Mucosa of stomach (tissue), 1 donor: ENCODE results near the gene ARHGEF17.

Experiments used
- H3K27me3 ChIP-seq: one replicate; pipeline ENCODE4 v1.7.0; 2013; ENCODE audit warnings: mild to moderate bottlenecking, low read length; ENCODE audit not compliant: control insufficient read depth, insufficient read depth
- H3K36me3 ChIP-seq: one replicate; pipeline ENCODE4 v1.7.0; 2013; ENCODE audit warnings: low read length; ENCODE audit not compliant: control insufficient read depth, insufficient read depth
- H3K4me1 ChIP-seq: one replicate; pipeline ENCODE4 v1.7.0; 2013; ENCODE audit warnings: mild to moderate bottlenecking, low read length; ENCODE audit not compliant: control insufficient read depth, insufficient read depth
- H3K4me3 ChIP-seq: one replicate; pipeline ENCODE4 v1.7.0; 2013; ENCODE audit warnings: low read length
- H3K9ac ChIP-seq: one replicate; pipeline ENCODE4 v1.7.0; 2013; ENCODE audit warnings: mild to moderate bottlenecking, low read length, moderate library complexity
- H3K9me3 ChIP-seq: one replicate; pipeline ENCODE4 v1.7.0; 2013; ENCODE audit warnings: mild to moderate bottlenecking, low read length, moderate library complexity; ENCODE audit not compliant: control insufficient read depth
- donor health status: Pancreatic carcinoma.

The ARHGEF17 gene

DNA sequence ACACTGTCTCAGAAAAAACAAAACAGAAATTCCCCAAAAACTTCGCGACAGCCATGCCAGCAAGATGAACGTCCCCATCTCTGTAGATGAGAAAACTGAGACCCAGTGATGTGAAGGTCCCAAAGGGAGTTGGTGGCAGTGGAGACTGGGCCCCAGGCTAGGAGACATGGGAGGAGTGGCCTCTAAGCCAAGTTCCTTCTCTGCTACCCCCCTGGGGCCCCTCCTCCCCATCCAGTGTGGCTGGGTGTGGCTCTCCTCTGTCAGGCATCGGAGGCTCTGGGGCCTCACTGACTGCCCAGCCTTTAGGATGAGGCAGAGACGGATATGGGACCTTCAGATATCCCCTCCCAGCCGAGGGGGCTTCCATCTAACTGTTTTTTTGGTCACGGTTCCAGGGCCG lies 77.9 kb downstream of the ARHGEF17 start:
- Histone ChIP-seq H3K4me1 (peaks cover 35% of the 10 kb centered on the region), H3K4me3 (no peak overlapping the region), H3K36me3 (no peaks in the 10 kb centered on the region), H3K9ac (peak overlapping the region; percentile 28), H3K9me3 (no peaks in the 10 kb centered on the region), H3K27me3 (no peaks in the 10 kb centered on the region)

DNA sequence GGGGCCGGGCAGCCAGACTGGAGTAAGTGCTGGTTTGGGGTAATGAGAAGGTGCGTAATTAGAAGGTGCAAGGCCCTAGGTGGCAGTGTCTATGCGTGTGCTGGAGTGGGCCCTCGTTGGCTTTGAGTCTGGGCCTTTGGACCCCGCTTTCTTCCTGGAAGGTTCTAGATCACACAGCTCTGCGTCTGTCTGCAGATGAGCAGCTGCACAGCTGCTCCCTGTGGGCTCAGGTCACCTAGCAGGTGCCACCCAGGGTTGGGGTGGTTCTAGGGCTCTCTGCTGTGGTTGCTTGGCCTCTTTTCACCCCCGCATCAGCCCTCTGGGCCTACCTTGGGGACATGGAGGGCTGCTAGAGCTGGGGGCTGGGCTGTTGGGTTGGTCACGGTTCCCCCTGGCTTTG lies 78.5 kb downstream of the ARHGEF17 start:
- Histone ChIP-seq H3K9me3 (no peaks in the 10 kb centered on the region), H3K4me1 (peaks cover 35% of the 10 kb centered on the region), H3K9ac (peak overlapping the region; percentile 28), H3K4me3 (no peak overlapping the region), H3K27me3 (no peaks in the 10 kb centered on the region), H3K36me3 (no peaks in the 10 kb centered on the region)

DNA sequence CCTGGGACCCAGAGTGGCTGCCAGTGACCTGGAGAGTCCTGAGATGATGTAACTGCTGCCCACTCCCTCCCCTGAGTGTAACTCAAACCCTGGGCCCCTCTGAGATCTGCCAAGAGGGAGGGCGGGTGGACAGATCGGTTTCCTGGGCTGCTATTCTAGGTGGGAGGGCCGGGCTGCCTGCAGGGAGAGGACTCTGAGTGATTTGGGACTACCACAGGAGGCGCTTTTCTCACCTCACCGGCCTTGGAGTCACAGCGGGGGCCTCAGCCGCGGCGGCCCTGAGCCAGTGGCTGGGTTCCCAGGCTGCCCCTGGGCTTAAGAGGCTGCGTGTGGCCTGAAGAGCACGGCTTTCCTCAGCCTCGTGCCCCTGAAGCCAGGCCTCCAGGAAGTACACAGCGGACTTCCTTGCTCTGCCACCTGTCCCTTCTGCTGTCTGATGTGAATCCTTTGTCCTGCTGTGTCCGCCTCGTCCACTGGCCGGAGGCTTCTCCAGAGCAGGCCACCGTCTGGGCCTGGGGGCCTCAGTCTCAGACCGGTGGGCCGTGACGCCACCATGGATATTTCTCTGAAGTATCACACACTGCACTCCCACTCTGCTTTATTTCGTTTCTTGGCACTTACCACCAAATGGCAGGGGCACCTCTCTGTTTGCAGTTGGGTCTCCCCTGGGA lies 79.7 kb downstream of the ARHGEF17 start:
- Histone ChIP-seq H3K9me3 (no peaks in the 10 kb centered on the region), H3K9ac (no peak overlapping the region), H3K4me3 (no peak overlapping the region), H3K4me1 (peaks cover 35% of the 10 kb centered on the region), H3K36me3 (no peaks in the 10 kb centered on the region), H3K27me3 (no peaks in the 10 kb centered on the region)

DNA sequence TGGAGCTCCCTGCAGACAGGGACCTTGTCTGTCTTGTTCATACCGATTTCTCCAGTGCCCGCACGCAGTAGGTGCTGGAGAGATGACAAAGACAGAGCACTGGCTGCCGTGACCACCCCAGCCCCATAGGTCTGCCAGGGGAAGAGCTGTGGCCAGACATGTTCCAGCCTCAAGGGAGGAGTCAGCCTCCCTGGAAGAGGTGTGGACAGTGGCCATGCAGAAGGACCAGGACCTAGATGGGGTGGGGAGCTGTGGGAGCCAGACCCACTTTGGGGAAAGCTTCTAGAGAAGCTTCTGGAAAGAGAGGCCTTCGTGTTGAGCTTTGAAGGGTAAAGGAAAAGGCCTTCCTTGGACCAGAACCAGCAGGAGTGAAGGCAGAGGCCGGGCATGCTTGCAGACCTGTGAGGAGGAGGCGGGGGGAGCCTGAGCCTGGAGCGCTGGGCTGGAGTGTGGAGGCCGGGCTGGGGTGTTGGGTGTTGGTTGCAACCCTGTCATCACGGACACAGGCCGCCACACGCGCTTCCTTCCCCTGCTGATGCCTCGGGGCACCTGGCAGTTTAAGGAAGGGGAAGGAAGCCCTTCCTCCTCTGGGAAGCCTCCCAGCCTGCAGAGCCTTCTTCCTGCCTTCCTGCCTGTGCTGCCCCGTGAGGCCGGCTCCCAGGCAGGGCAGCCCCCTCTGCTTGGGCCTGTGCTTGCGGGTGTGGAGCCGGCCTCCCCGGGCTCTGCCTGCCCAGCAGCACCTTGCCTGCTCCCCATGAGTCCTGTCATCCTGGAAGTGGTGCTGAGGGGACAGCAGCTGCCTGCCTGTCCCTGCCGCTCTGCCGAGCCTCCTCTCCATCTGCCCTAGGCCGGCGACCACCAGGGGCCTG lies 80.4 kb downstream of the ARHGEF17 start:
- H3K9me3 ChIP-seq, result no peaks in the 10 kb centered on the region
- H3K36me3 ChIP-seq, result no peaks in the 10 kb centered on the region
- peaks cover 27% of the 10 kb centered on the region for H3K4me1 ChIP-seq
- no peak overlapping the region for H3K4me3 ChIP-seq
- no peak overlapping the region for H3K9ac ChIP-seq
- H3K27me3 ChIP-seq, result no peaks in the 10 kb centered on the region

DNA sequence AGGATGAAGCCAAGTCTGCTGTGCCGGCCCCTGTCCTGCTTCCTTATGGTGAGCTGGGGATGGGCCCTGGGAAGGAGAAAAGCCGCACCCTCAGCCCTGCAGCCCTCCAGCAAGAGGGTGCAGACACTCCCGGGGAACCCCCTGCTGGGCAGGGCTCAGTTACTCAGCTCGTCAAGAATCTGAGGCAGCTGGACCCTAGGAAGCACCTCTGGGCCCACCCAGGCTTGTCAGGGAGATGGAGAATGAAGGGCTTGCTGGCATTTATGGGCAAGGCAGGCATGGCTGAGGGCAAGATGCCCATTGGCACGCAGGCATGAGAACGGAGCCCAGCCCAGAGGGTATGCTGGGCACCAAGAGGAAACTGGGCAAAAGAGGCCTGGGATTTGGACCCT lies 81.1 kb downstream of the ARHGEF17 start:
- Histone ChIP-seq H3K9ac (no peak overlapping the region), H3K27me3 (no peaks in the 10 kb centered on the region), H3K4me3 (no peak overlapping the region), H3K9me3 (no peaks in the 10 kb centered on the region), H3K4me1 (peaks cover 21% of the 10 kb centered on the region), H3K36me3 (no peaks in the 10 kb centered on the region)

DNA sequence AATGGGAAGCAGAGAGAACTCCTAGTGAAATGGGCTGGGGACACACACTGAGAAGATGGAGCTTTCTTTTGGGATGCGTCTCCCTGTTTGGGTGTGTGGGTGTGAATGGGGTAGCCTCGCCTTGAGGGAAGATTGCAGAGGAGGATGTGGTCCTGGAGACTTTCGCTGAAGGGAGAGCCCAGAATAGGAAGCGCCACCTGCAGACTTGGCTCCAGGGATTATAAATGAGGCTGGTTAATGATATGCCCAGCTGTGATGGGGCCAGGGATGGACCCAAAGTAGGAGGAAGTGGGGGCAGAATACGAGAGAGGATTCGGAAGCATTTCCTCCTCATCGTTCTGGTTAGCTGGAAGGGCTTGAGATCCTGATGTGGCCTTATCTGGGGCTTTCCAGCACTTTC lies 81.8 kb downstream of the ARHGEF17 start:
- Histone ChIP-seq H3K36me3 (no peaks in the 10 kb centered on the region), H3K27me3 (no peaks in the 10 kb centered on the region), H3K4me1 (peaks cover 15% of the 10 kb centered on the region), H3K9ac (no peak overlapping the region), H3K4me3 (no peak overlapping the region), H3K9me3 (no peaks in the 10 kb centered on the region)

DNA sequence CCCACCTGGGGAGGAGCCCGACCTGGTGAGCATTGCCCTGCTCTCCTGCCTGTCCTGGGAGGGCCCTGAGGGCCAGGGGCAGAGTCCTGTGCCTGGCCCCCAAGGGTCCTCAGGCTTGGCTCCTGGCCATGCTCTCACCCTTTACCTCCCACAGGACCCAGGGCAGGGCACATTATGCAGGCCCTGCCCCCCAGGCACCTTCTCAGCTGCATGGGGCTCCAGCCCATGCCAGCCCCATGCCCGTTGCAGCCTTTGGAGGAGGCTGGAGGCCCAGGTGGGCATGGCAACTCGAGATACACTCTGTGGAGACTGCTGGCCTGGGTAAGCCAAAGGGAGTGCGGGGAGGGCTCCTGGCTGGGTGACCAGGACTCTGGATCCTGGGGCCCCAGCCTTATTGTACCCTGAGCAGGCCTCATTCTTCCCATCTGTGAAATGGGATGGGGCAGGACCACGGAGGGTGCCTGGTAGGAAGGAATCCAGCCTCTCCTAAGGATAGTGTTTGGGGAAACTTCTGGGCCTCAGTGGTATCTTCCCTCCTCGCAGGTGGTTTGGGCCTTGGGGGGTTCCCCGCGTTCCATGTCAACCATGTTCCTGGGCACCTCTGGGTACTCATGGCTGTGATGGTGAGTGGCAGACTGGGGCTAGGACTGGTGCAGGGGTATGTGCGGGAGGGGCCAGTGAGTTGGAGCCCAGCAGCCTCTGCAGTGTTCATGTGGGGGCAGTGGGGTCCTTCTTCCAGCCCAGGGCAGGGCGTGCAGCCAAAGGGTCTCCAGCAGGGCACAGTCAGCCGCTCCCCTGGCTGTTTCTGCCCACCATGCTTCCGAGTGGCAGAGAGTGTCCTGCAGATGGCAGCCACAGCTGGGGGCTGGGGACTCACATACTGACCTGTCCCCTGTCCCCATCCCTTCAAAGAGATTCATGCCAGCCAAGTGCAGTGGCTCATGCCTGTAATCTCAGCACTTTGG lies 82.8 kb downstream of the ARHGEF17 start:
- Histone ChIP-seq H3K27me3 (no peaks in the 10 kb centered on the region), H3K9ac (no peak overlapping the region), H3K9me3 (no peaks in the 10 kb centered on the region), H3K36me3 (no peaks in the 10 kb centered on the region), H3K4me1 (peaks cover 7% of the 10 kb centered on the region), H3K4me3 (no peak overlapping the region)

DNA sequence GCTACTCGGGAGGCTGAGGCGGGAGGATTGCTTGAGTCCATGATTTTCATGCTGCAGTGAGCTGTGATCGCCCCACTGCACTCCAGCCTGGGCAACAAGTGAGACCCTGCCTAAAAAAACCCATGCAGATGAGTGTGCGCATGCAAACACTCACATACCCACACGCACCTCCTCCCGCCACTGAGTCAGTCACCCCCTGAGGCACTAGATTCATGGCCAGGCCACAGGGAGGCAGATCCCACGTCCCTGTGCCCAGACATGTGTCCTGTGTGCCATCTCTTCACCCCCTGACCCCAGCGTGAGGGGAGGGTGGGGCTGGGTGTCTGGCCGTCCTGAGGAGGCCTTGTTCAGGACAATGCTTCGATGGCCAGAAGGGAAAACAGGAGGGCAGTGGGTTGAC lies 83.6 kb downstream of the ARHGEF17 start:
- H3K9me3 ChIP-seq, result no peaks in the 10 kb centered on the region
- H3K27me3 ChIP-seq, result no peaks in the 10 kb centered on the region
- H3K36me3 ChIP-seq, result no peaks in the 10 kb centered on the region
- H3K4me3 ChIP-seq, result no peak overlapping the region
- H3K4me1 ChIP-seq, result no peaks in the 10 kb centered on the region
- no peak overlapping the region for H3K9ac ChIP-seq

DNA sequence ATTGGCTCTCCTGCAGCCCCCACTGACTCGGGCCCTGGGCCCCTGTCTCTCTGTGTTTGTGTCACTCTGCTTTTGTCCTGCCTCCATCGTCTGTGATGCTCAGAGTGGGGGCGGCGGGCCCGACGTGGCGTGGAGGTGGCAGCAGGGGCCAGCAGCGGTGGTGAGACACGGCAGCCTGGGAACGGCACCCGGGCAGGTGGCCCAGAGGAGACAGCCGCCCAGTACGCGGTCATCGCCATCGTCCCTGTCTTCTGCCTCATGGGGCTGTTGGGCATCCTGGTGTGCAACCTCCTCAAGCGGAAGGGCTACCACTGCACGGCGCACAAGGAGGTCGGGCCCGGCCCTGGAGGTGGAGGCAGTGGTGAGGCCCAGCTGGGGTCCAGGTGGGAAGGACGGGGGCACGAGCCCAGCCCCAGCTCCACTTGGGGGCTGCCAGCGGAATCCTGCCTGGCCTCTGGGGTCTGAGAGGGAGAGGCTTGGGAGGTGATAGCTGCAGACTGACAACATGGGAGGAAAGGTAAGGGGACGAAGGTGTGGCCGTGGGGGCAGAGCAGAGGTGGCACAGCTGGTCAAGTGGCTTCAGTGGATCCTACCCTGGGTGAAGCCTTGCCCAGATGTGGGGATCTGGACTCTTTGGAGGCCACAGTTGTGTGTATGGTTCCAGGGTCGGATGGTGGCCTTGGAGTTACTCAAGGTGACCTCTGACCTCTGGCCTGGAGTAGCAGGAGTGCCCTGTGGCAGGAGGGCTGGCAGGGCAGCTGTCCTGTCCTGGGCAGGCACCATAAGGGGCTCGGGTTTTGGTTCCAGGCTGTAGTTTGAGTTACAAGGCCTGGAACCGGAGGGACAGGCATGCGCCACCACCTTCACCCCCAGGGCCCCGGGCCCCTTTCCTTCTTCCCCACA lies 84.3 kb downstream of the ARHGEF17 start:
- Histone ChIP-seq H3K9me3 (no peaks in the 10 kb centered on the region), H3K4me1 (no peaks in the 10 kb centered on the region), H3K36me3 (no peaks in the 10 kb centered on the region), H3K4me3 (no peak overlapping the region), H3K27me3 (no peaks in the 10 kb centered on the region), H3K9ac (no peak overlapping the region)

DNA sequence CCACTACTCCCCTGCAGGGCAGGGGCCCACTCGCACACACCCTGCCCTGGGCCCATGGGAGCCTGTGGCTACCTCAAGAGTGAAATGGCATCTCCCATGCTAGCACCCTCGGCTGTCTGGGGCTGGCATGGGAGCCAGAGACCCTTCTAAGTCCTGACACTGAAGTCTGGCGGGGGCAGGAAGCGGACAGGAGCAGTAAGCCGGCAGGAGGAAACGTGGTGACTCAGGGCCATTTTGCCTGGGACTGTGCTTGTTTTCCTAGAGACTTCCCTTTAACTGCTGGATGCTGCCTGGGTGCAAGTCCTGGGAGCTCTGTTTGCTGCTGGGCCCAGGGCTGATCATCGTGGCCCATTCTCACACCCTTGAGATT lies 84.9 kb downstream of the ARHGEF17 start:
- Histone ChIP-seq H3K36me3 (no peaks in the 10 kb centered on the region), H3K4me3 (no peak overlapping the region), H3K4me1 (no peaks in the 10 kb centered on the region), H3K9me3 (no peaks in the 10 kb centered on the region), H3K27me3 (no peaks in the 10 kb centered on the region), H3K9ac (no peak overlapping the region)
